A549 treated with RU486 at 1 μM for 4 hours (cell line): Measurements from ENCODE around the gene MUS81. TPM values are rescaled to one million over a fixed set of nuclear protein-coding genes. Genes with fewer than 3 reads are reported as not detected.

Experiments used
- total RNA-seq: library from RNA; stranded (reverse); fragments of 200-300 nt; extraction: Qiagen RNA extraction; gene quantifications from 5 replicates; pipeline ENCODE4 v1.2.3, GENCODE V29; 2022; ENCODE audit warnings: low read depth

MUS81 gene, protein sequence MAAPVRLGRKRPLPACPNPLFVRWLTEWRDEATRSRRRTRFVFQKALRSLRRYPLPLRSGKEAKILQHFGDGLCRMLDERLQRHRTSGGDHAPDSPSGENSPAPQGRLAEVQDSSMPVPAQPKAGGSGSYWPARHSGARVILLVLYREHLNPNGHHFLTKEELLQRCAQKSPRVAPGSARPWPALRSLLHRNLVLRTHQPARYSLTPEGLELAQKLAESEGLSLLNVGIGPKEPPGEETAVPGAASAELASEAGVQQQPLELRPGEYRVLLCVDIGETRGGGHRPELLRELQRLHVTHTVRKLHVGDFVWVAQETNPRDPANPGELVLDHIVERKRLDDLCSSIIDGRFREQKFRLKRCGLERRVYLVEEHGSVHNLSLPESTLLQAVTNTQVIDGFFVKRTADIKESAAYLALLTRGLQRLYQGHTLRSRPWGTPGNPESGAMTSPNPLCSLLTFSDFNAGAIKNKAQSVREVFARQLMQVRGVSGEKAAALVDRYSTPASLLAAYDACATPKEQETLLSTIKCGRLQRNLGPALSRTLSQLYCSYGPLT
- total RNA-seq: 20.6 to 33.6 TPM (median 31.0 TPM) in 5 replicates

GRCh38 chr11:65860278-65861164, at the start of gene MUS81:
TSS of gene MUS81 (plus strand) at chr11:65860433. CDS start at chr11:65860754, 321 bp downstream.

DNA sequence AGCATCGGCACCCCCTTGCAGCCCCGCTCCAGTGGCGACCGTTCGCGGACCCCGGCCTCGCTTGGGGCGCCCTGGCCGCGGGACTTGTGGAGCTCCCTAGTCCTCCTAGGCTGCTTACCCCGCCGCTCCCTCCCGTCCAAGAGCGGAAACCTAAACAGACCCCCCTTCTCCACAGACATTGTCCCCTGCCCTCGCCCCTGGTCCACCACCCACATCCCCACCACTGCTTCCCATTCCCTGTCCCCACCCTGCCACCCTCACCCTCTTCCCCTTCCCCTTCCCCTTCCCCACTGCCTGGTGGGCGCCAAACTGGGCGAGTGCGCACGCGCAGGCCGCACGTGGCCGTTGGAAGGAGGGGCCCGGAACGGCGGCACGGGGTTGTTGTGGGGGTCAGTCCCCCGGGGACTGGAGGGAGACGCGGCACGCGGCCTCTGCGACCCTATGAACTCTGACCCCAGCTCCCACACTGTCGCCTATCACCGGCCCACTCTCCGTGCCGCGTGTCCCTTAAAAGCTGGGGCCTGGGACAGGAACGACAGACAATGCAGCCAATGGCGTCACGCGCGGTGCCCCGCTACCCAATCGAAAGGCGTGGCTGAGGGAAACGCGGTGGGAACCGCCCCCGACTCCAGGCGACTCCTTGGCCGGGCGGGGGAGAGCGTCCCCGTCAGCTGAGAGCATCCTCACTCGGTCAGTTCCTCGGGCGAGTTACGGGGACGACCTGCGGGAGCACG, 26.8 kb upstream of the MUS81 start, which contains the start of gene SNX32:
Gene SNX32 (plus strand): TSS at position 667 of the 734 bp plus-strand sequence. CDS start 103 bp downstream, outside the sequence.

DNA sequence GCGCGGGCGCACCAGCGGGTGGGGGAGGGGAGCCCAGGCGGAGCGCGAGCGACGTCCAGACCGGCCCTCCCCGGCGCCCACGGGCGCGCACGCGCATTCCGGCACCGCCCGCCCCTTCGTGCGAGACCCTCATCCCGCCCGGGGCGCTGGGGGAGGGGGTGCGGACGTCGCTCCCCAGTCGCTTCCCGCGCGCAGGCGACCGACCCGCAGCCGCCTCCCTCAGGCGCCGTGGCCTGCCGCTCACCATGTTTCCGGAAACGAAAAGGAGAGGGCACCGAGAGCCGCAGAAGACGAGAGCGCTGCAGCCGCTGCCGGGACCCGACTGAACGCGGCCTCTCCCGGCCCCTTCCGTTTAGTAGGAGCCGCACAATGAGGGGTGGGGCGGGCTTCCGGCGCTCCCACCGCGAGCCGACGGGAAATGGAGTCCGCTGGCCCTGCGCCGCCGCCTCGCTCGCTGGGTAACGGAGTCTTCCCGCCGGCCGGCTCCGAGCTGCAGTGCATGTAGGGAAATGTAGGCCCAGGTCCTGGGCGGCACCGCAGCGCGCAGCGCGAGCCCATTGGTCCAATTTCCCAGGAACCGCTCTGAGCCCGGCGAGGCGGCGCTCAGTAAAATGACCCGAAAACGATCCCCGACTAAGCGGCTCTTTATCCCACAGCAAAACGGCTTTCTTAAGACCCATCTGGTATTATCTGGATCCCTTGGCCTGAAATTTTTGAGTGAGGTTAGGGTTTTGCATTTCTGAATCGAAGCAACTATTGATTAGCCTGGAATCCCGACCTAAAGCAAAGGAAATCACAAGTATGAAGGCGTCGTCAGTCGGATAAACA, 2.2 kb upstream of the MUS81 start, which contains the start of gene CFL1:
Gene CFL1 (minus strand): TSS at position 328 of the 828 bp plus-strand sequence. CDS start 81 bp downstream, at position 247.

GRCh38 chr11:65872586-65873317, 12.5 kb downstream of the MUS81 start, which contains the start of gene EFEMP2:
TSS of gene EFEMP2 (minus strand) at chr11:65872800. CDS start at chr11:65872354, 446 bp downstream.

GRCh38 chr11:65879617-65880016, 19.4 kb downstream of the MUS81 start, which contains the start of gene CTSW:
TSS of gene CTSW (plus strand) at chr11:65879837. CDS start at chr11:65879855, 18 bp downstream.

GRCh38 chr11:65888163-65888814, 28.1 kb downstream of the MUS81 start, which contains the start of gene FIBP:
TSS of gene FIBP (minus strand) at chr11:65888471. CDS start at chr11:65888418, 53 bp downstream.

GRCh38 chr11:65890324-65891218, 30.3 kb downstream of the MUS81 start, which contains the start of gene CCDC85B:
TSS of gene CCDC85B (plus strand) at chr11:65890673. CDS start at chr11:65890784, 111 bp downstream.

GRCh38 chr11:65900125-65900898, 40.1 kb downstream of the MUS81 start, which contains the start of gene FOSL1:
TSS of gene FOSL1 (minus strand) at chr11:65900388. CDS start at chr11:65900339, 49 bp downstream.

Other genes with a start within 250 kb of the MUS81 start
- 37.5 to 55.8 TPM (median 50.4 TPM) in 5 replicates for gene MAP3K11, start 246.2 kb upstream of the MUS81 start, total RNA-seq
- gene PCNX3, start 244.7 kb upstream of the MUS81 start, total RNA-seq: 24.0 to 39.4 TPM (median 33.5 TPM) in 5 replicates
- gene SIPA1, start 222.3 kb upstream of the MUS81 start, total RNA-seq: 9.2 to 21.6 TPM (median 19.1 TPM) in 5 replicates
- 68.9 to 82.9 TPM (median 82.0 TPM) in 5 replicates for gene RELA, start 197.5 kb upstream of the MUS81 start, total RNA-seq
- 41.0 to 55.2 TPM (median 52.3 TPM) in 5 replicates for gene KAT5, start 148.2 kb upstream of the MUS81 start, total RNA-seq
- gene RNASEH2C, start 139.6 kb upstream of the MUS81 start, total RNA-seq: 29.2 to 51.2 TPM (median 48.8 TPM) in 5 replicates
- 7.8 to 13.4 TPM (median 10.6 TPM) in 5 replicates for gene AP5B1, start 79.5 kb upstream of the MUS81 start, total RNA-seq
- 0.06 to 0.10 TPM (median 0.07 TPM) in 3 of 5 replicates, not detected in the others for gene OVOL1, start 73.4 kb upstream of the MUS81 start, total RNA-seq
- gene SNX32, start 26.5 kb upstream of the MUS81 start, total RNA-seq: 0.07 TPM in 1 of 5 replicates, not detected in the others
- gene CFL1, start 2.3 kb upstream of the MUS81 start, total RNA-seq: 1,909 to 2,425 TPM (median 2,217 TPM) in 5 replicates
- 0.45 to 0.88 TPM (median 0.85 TPM) in 5 replicates for gene EFEMP2, start 12.4 kb downstream of the MUS81 start, total RNA-seq
- gene CTSW, start 19.4 kb downstream of the MUS81 start, total RNA-seq: 0.09 to 0.19 TPM in 2 of 5 replicates, not detected in the others
- 72.3 to 97.2 TPM (median 86.8 TPM) in 5 replicates for gene FIBP, start 28.0 kb downstream of the MUS81 start, total RNA-seq
- gene CCDC85B, start 30.2 kb downstream of the MUS81 start, total RNA-seq: 29.7 to 54.1 TPM (median 46.1 TPM) in 5 replicates
- 160 to 254 TPM (median 205 TPM) in 5 replicates for gene FOSL1, start 40.0 kb downstream of the MUS81 start, total RNA-seq
- 40.2 to 65.5 TPM (median 60.3 TPM) in 5 replicates for gene C11orf68, start 58.6 kb downstream of the MUS81 start, total RNA-seq
- gene DRAP1, start 59.0 kb downstream of the MUS81 start, total RNA-seq: 193 to 312 TPM (median 253 TPM) in 5 replicates
- not detected in 5 replicates for gene TSGA10IP, start 85.0 kb downstream of the MUS81 start, total RNA-seq
- 51.4 to 70.6 TPM (median 62.2 TPM) in 5 replicates for gene SART1, start 101.3 kb downstream of the MUS81 start, total RNA-seq
- gene EIF1AD, start 141.7 kb downstream of the MUS81 start, total RNA-seq: 38.9 to 45.8 TPM (median 39.4 TPM) in 5 replicates
- 381 to 509 TPM (median 475 TPM) in 5 replicates for gene BANF1, start 142.1 kb downstream of the MUS81 start, total RNA-seq
- gene CST6, start 151.6 kb downstream of the MUS81 start, total RNA-seq: not detected in 5 replicates
- 0.94 to 2.0 TPM (median 1.7 TPM) in 5 replicates for gene CATSPER1, start 166.0 kb downstream of the MUS81 start, total RNA-seq
- not detected in 5 replicates for gene GAL3ST3, start 188.7 kb downstream of the MUS81 start, total RNA-seq
- 168 to 198 TPM (median 172 TPM) in 5 replicates for gene SF3B2, start 191.9 kb downstream of the MUS81 start, total RNA-seq
- 48.7 to 80.4 TPM (median 65.1 TPM) in 5 replicates for gene PACS1, start 209.8 kb downstream of the MUS81 start, total RNA-seq